ENCODE measurements around the gene PPIF. TPM values are rescaled to one million over a fixed set of nuclear protein-coding genes. Genes with fewer than 3 reads are reported as not detected.

The PPIF gene
- total RNA-seq, 2 experiments from 2014 or later = 55.7 to 121 TPM

- ChIA-PET CTCF (ENCODE audit: unreplicated experiment) (no interaction called here), POLR2A (no interaction called here)
- Histone ChIP-seq H3K36me3 (ENCODE audit: insufficient read depth, low read length) (peaks cover 13% of the 10 kb centered on the region; the same call in 1 of the 2 replicates), H3K79me2 (ENCODE audit: insufficient read depth, low read depth, low read length) (no peaks in the 10 kb centered on the region), H2AFZ (ENCODE audit: low read length) (no peak overlapping the region), H3K9me3 (ENCODE audit: low read length) (no peaks in the 10 kb centered on the region), H3K4me1 (ENCODE audit: insufficient read depth, low read length, poor library complexity, severe bottlenecking) (peaks cover 36% of the 10 kb centered on the region), H4K20me1 (ENCODE audit: insufficient read depth, low read length) (no peaks in the 10 kb centered on the region), H3K27ac (ENCODE audit: low read depth, low read length, poor library complexity, severe bottlenecking) (no peak overlapping the region), H3K4me3 (ENCODE audit: low read depth, low read length, poor library complexity, severe bottlenecking) (no peak overlapping the region), H3K9me2 (ENCODE audit: insufficient read depth, low read length) (no peaks in the 10 kb centered on the region), H3K4me2 (ENCODE audit: low read length) (no peak overlapping the region)
- intact Hi-C loops (cut with micrococcal nuclease; ENCODE audit: unreplicated experiment) = no loop called here
- BruUV-seq (replicated peaks) = no TSS peak
- TF ChIP-seq EZH2phosphoT487 (IDR thresholded peaks at IDR 0.05; ENCODE audit: borderline replicate concordance, low read depth, low read length) = no peak
- TF ChIP-seq, protein P1, sequence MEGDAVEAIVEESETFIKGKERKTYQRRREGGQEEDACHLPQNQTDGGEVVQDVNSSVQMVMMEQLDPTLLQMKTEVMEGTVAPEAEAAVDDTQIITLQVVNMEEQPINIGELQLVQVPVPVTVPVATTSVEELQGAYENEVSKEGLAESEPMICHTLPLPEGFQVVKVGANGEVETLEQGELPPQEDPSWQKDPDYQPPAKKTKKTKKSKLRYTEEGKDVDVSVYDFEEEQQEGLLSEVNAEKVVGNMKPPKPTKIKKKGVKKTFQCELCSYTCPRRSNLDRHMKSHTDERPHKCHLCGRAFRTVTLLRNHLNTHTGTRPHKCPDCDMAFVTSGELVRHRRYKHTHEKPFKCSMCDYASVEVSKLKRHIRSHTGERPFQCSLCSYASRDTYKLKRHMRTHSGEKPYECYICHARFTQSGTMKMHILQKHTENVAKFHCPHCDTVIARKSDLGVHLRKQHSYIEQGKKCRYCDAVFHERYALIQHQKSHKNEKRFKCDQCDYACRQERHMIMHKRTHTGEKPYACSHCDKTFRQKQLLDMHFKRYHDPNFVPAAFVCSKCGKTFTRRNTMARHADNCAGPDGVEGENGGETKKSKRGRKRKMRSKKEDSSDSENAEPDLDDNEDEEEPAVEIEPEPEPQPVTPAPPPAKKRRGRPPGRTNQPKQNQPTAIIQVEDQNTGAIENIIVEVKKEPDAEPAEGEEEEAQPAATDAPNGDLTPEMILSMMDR (conservative IDR thresholded peaks at IDR 0.05; ENCODE audit: low read length) = no peak
- no peak for DNase-seq (ENCODE audit: low spot score)
Measured at GRCh38 chr10:79319115-79319771, 28.0 kb upstream of the PPIF start.

- Histone ChIP-seq H3K4me2 (ENCODE audit: low read length) (no peak overlapping the region), H3K4me3 (ENCODE audit: low read depth, low read length, poor library complexity, severe bottlenecking) (no peak overlapping the region), H3K9me3 (ENCODE audit: low read length) (no peaks in the 10 kb centered on the region), H4K20me1 (ENCODE audit: insufficient read depth, low read length) (no peaks in the 10 kb centered on the region), H3K27ac (ENCODE audit: low read depth, low read length, poor library complexity, severe bottlenecking) (no peak overlapping the region), H3K4me1 (ENCODE audit: insufficient read depth, low read length, poor library complexity, severe bottlenecking) (peaks cover 37% of the 10 kb centered on the region), H2AFZ (ENCODE audit: low read length) (no peak overlapping the region), H3K36me3 (ENCODE audit: insufficient read depth, low read length) (peaks cover 10% of the 10 kb centered on the region; the same call in 1 of the 2 replicates), H3K79me2 (ENCODE audit: insufficient read depth, low read depth, low read length) (no peaks in the 10 kb centered on the region), H3K9me2 (ENCODE audit: insufficient read depth, low read length) (no peaks in the 10 kb centered on the region)
- POLR2A ChIA-PET = no interaction called here
- intact Hi-C loops (cut with micrococcal nuclease; ENCODE audit: unreplicated experiment) = no loop called here
- no peak for DNase-seq (ENCODE audit: low spot score)
- BruUV-seq (replicated peaks) = no TSS peak
- no peak for TF ChIP-seq EZH2phosphoT487 (IDR thresholded peaks at IDR 0.05; ENCODE audit: borderline replicate concordance, low read depth, low read length)
- TF ChIP-seq, protein P1 (conservative IDR thresholded peaks at IDR 0.05; ENCODE audit: low read length) = no peak
- CTCF ChIA-PET (ENCODE audit: unreplicated experiment) = no interaction called here
Measured at GRCh38 chr10:79320316-79320715, 27.0 kb upstream of the PPIF start.

- Histone ChIP-seq H4K20me1 (ENCODE audit: insufficient read depth, low read length) (no peaks in the 10 kb centered on the region), H3K4me1 (ENCODE audit: insufficient read depth, low read length, poor library complexity, severe bottlenecking) (peaks cover 33% of the 10 kb centered on the region), H3K4me3 (ENCODE audit: low read depth, low read length, poor library complexity, severe bottlenecking) (no peak overlapping the region), H3K9me2 (ENCODE audit: insufficient read depth, low read length) (no peaks in the 10 kb centered on the region), H2AFZ (ENCODE audit: low read length) (no peak overlapping the region), H3K36me3 (ENCODE audit: insufficient read depth, low read length) (peaks cover 3% of the 10 kb centered on the region; the same call in 1 of the 2 replicates), H3K4me2 (ENCODE audit: low read length) (no peak overlapping the region), H3K9me3 (ENCODE audit: low read length) (no peaks in the 10 kb centered on the region), H3K27ac (ENCODE audit: low read depth, low read length, poor library complexity, severe bottlenecking) (no peak overlapping the region), H3K79me2 (ENCODE audit: insufficient read depth, low read depth, low read length) (no peaks in the 10 kb centered on the region)
- DNase-seq (ENCODE audit: low spot score) = no peak
- no peak for TF ChIP-seq EZH2phosphoT487 (IDR thresholded peaks at IDR 0.05; ENCODE audit: borderline replicate concordance, low read depth, low read length)
- TF ChIP-seq, protein P1 (conservative IDR thresholded peaks at IDR 0.05; ENCODE audit: low read length) = no peak
- no TSS peak for BruUV-seq (replicated peaks)
- ChIA-PET POLR2A (no interaction called here), CTCF (ENCODE audit: unreplicated experiment) (no interaction called here)
- intact Hi-C loops (cut with micrococcal nuclease; ENCODE audit: unreplicated experiment) = no loop called here
Measured at GRCh38 chr10:79320820-79321493, 26.3 kb upstream of the PPIF start.
